ENCODE data around the gene BRAT1. TPM values are rescaled to one million over a fixed set of nuclear protein-coding genes. Genes with fewer than 3 reads are reported as not detected.
A peak's percentile ranks its signal among the peaks of the same experiment; 100 is the strongest.

Gene BRAT1
- total RNA-seq, 1 donor from 2014 or later = 19.7 TPM

GRCh38 chr7:2520131-2520760, 35.1 kb downstream of the BRAT1 start:
- H3K27me3 ChIP-seq (ENCODE audit: insufficient read depth, low read length) = no peaks in the 10 kb centered on the region
- DNase-seq (ENCODE audit: low read depth) (no peak), FAIRE-seq (no peak)
- Mint-ChIP-seq H3K27me3 (ENCODE audit: low read depth, unreplicated experiment) (no peaks in the 10 kb centered on the region), H3K36me3 (ENCODE audit: low read depth, unreplicated experiment) (peaks cover 4% of the 10 kb centered on the region), H3K27ac (ENCODE audit: unreplicated experiment) (peak overlapping the region; percentile 41), H3K9me3 (ENCODE audit: unreplicated experiment) (no peaks in the 10 kb centered on the region), H3K4me3 (ENCODE audit: unreplicated experiment) (peak overlapping the region; percentile 96), H3K4me1 (ENCODE audit: low read depth, unreplicated experiment) (peaks cover 24% of the 10 kb centered on the region)
- no peak overlapping the region for H2AFZ ChIP-seq (ENCODE audit: low read depth, low read length)
- TF ChIP-seq EZH2 (IDR thresholded peaks at IDR 0.05; ENCODE audit: insufficient read depth, low read length) (no peak), CTCF (IDR thresholded peaks at IDR 0.05; ENCODE audit: insufficient read depth, low read depth, low read length) (no peak)
- H3K4me2 ChIP-seq (ENCODE audit: low read length) = peak overlapping the region; percentile 87
- H3K4me3 ChIP-seq (ENCODE audit: insufficient read depth, low read depth, low read length) = peak overlapping the region; percentile 64
- H3K9me3 ChIP-seq (ENCODE audit: insufficient read depth, low read depth, low read length) = no peaks in the 10 kb centered on the region
- peaks cover 74% of the 10 kb centered on the region for H3K4me1 ChIP-seq (ENCODE audit: insufficient read depth, low read length)
- H3K9ac ChIP-seq (ENCODE audit: low read length) = peak overlapping the region; percentile 76
- H3K79me2 ChIP-seq (ENCODE audit: insufficient read depth, low read length) = peaks cover 45% of the 10 kb centered on the region
- H3K36me3 ChIP-seq (ENCODE audit: insufficient read depth, low read length) = no peaks in the 10 kb centered on the region
- peak overlapping the region; percentile 4 for H3K27ac ChIP-seq (ENCODE audit: low read depth, low read length)
- H4K20me1 ChIP-seq (ENCODE audit: insufficient read depth, low read length) = peaks cover 28% of the 10 kb centered on the region

GRCh38 chr7:2519119-2519930, 36.0 kb downstream of the BRAT1 start, which contains the start of gene LFNG:
Gene LFNG (plus strand): TSS chr7:2519774. CDS start chr7:2519862, 88 bp downstream.
- peak within 1 kb of the TSS; percentile 76 for H3K9ac ChIP-seq (ENCODE audit: low read length)

More at GRCh38 chr7:2519119-2519930, 36.0 kb downstream of the BRAT1 start, which contains the start of gene LFNG:
- H3K4me2 ChIP-seq (ENCODE audit: low read length) = peak within 1 kb of the TSS; percentile 87
- peak within 1 kb of the TSS; percentile 64 for H3K4me3 ChIP-seq (ENCODE audit: insufficient read depth, low read depth, low read length)
- H3K27ac ChIP-seq (ENCODE audit: low read depth, low read length) = peak within 1 kb of the TSS; percentile 10
- H3K27ac Mint-ChIP-seq (ENCODE audit: unreplicated experiment) = peak within 1 kb of the TSS; percentile 81
- peak within 1 kb of the TSS; percentile 64 for H2AFZ ChIP-seq (ENCODE audit: low read depth, low read length)
- H3K27me3 Mint-ChIP-seq (ENCODE audit: low read depth, unreplicated experiment) = no peaks in the 10 kb centered on the region
- H4K20me1 ChIP-seq (ENCODE audit: insufficient read depth, low read length) = peaks cover 23% of the 10 kb centered on the region
- DNase-seq (ENCODE audit: low read depth) (peak; percentile 83), FAIRE-seq (no peak)
- TF ChIP-seq CTCF (IDR thresholded peaks at IDR 0.05; ENCODE audit: insufficient read depth, low read depth, low read length) = no peak
- TF ChIP-seq EZH2 (IDR thresholded peaks at IDR 0.05; ENCODE audit: insufficient read depth, low read length) = no peak
- no peaks in the 10 kb centered on the region for H3K9me3 Mint-ChIP-seq (ENCODE audit: unreplicated experiment)
- peaks cover 2% of the 10 kb centered on the region for H3K9me3 ChIP-seq (ENCODE audit: insufficient read depth, low read depth, low read length)
- no peaks in the 10 kb centered on the region for H3K27me3 ChIP-seq (ENCODE audit: insufficient read depth, low read length)
- peaks cover 24% of the 10 kb centered on the region for H3K4me1 Mint-ChIP-seq (ENCODE audit: low read depth, unreplicated experiment)
- H3K4me1 ChIP-seq (ENCODE audit: insufficient read depth, low read length) = peaks cover 70% of the 10 kb centered on the region
- H3K4me3 Mint-ChIP-seq (ENCODE audit: unreplicated experiment) = peak within 1 kb of the TSS; percentile 96
- H3K36me3 ChIP-seq (ENCODE audit: insufficient read depth, low read length) = no peaks in the 10 kb centered on the region
- H3K79me2 ChIP-seq (ENCODE audit: insufficient read depth, low read length) = peaks cover 41% of the 10 kb centered on the region
- peaks cover 4% of the 10 kb centered on the region for H3K36me3 Mint-ChIP-seq (ENCODE audit: low read depth, unreplicated experiment)

Data from astrocyte (in vitro differentiated cells and primary cell).